Measurements from ENCODE around the gene AP4M1.

The AP4M1 gene

DNA sequence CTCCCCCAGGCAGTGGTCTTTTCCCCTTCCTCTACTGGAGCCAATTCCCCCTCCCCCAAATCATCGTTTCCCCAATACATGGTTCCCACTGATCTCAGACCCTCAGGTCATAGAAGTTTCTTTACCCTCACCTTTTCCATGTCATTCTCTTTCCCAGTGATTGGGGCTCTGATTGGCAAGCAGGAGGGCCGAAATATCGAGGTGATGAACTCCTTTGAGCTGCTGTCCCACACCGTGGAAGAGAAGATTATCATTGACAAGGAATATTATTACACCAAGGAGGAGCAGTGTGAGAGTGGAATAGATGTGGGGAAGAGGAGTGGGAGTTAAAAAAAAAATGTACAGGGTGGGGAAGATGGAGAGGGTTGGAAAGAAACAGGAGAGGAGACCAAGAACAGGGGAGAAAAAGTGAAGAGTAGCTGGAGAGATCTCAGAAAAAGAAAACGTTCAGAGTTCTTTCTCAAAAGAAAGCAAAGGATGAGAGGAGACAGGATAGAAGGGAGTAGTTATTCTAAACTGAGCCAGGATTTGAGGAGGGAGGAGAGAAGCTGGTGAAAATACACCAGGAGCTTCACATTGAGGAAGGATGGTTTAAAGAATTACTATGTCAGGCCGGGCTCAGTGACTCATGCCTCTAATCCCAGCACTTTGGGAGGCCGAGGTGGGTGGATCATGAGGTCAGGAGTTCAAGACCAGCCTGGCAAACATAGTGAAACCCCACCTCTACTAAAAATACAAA lies 11.8 kb upstream of the AP4M1 start:
- Histone ChIP-seq H3K4me2 (peak overlapping the region; percentile 86 to 97 (median 94)), H3K4me1 (peaks cover 24 to 51% (median 37%) of the 10 kb centered on the region in 10 experiments), H3K9ac (peak overlapping the region; percentile 83 to 97 (median 91)), H4K20me1 (peaks cover 0 to 39% (median 33%) of the 10 kb centered on the region in 11 experiments; a peak in 19 of 22 replicates), H3K27me3 (no peaks in the 10 kb centered on the region), H3K27ac (peak overlapping the region; percentile 59 to 93 (median 87)), H3K36me3 (peaks cover 41 to 48% (median 46%) of the 10 kb centered on the region in 11 experiments), H3K4me3 (peak overlapping the region; percentile 68 to 96 (median 88)), H3K9me3 (replicated peaks in 1 of 11) (no peaks in the 10 kb centered on the region)
- TF ChIP-seq Cebpa-rat (IDR thresholded peaks at IDR 0.05), result no peak

DNA sequence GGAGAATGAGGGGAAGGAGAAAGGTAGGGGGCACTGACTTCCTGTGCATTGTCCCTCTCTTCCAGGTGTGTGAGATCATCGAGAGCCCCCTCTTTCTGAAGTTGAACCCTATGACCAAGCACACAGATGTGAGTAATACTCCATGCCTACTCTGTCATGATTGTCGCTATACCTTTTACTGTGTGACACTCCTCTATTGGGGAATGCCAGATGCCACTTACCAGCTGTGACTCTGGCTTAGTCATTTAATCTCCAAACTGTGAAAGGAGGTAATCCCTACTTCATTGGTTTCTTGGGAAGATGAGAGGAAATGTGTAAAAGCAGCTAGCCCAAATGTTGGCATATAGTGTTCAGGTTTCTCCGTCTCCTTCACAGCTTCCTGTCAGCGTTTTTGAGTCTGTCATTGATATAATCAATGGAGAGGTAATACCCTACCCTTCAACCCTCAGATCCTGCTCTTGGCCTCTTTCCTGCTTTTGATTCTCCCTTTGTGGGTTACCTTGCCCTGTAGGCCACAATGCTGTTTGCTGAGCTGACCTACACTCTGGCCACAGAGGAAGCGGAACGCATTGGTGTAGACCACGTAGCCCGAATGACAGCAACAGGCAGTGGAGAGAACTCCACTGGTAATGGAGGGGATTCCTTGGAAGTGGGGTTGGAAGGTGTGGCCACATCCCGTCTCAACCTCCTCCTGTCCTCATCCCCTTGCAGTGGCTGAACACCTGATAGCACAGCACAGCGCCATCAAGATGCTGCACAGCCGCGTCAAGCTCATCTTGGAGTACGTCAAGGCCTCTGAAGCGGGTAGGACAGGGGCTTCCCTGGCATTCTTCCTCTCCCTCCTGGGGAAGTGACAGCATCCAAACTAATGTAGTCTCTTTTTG lies 10.7 kb upstream of the AP4M1 start:
- no peak overlapping the region for H3K27ac ChIP-seq
- H3K4me2 ChIP-seq, result peak overlapping the region; percentile 86 to 97 (median 94); a peak in 20 of 22 replicates
- TF ChIP-seq Cebpa-rat (IDR thresholded peaks at IDR 0.05), result no peak
- H4K20me1 ChIP-seq, result peaks cover 0 to 51% (median 45%) of the 10 kb centered on the region in 11 experiments; a peak in 19 of 22 replicates
- 0 out of 20 replicates have a peak overlapping the region, but pooled peaks of 1 of the 10 experiments have one; percentile 82 for H3K4me3 ChIP-seq
- H3K9me3 ChIP-seq (replicated peaks in 1 of 11), result no peaks in the 10 kb centered on the region
- H3K9ac ChIP-seq, result peak overlapping the region in 4 of 11 experiments; percentile 24 to 97 (median 61); a peak in 6 of 22 replicates
- H3K36me3 ChIP-seq, result peaks cover 53 to 59% (median 58%) of the 10 kb centered on the region in 11 experiments
- H3K4me1 ChIP-seq, result peaks cover 24 to 51% (median 35%) of the 10 kb centered on the region in 10 experiments
- no peaks in the 10 kb centered on the region for H3K27me3 ChIP-seq

DNA sequence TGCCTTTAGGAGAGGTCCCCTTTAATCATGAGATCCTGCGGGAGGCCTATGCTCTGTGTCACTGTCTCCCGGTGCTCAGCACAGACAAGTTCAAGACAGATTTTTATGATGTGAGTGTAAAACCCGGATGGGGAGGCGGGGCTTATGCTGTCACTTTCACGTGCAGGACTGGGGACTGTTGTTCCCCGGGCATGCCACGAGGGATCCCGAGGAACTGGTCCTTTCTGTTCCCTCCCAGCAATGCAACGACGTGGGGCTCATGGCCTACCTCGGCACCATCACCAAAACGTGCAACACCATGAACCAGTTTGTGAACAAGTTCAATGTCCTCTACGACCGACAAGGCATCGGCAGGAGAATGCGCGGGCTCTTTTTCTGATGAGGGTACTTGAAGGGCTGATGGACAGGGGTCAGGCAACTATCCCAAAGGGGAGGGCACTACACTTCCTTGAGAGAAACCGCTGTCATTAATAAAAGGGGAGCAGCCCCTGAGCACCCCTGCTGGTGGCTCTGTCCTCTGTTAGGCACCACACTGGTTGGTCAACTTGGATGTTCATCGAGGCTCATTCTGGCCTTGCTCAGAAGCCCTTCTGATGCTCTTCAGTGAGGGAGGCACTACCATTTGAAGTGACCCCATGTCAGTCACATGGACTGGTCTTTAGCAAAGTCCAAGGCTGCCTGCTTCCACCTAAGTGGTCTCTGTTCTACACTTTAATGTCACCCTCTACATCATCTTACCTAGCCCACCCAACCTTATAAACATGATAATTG lies 9.8 kb upstream of the AP4M1 start:
- Histone ChIP-seq H3K4me3 (no peak overlapping the region), H4K20me1 (peaks cover 0 to 59% (median 53%) of the 10 kb centered on the region in 11 experiments; a peak in 19 of 22 replicates), H3K9me3 (replicated peaks in 1 of 11) (no peaks in the 10 kb centered on the region), H3K27me3 (no peaks in the 10 kb centered on the region), H3K27ac (no peak overlapping the region), H3K36me3 (peaks cover 61 to 68% (median 66%) of the 10 kb centered on the region in 11 experiments), H3K4me1 (peaks cover 24 to 55% (median 29%) of the 10 kb centered on the region in 10 experiments), H3K9ac (peak overlapping the region in 1 of 11 experiments; percentile 91; a peak in 2 of 22 replicates), H3K4me2 (0 out of 22 replicates have a peak overlapping the region, but pooled peaks of 2 of the 11 experiments have one; percentile 86 to 94)
- TF ChIP-seq Cebpa-rat (IDR thresholded peaks at IDR 0.05), result no peak

DNA sequence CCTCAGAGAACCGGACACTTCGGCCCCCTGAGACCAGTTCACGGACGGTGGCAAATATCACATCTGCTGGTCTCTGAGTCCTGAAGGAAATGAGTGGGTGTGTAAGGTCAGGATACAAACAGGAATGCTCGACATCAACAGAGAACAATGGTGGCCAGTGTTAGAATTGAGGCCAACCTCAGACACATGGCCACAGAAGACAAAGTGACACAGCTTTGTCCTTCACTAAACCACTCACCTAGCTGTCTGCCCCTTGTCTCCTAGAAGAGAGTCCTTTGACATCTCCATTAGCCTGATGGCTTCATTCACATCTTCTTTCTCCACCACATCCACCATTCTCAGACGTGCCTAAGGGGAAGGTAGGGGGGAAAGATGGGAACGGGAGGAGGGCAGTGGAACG lies 8.4 kb upstream of the AP4M1 start:
- Histone ChIP-seq H3K36me3 (peaks cover 76 to 82% (median 80%) of the 10 kb centered on the region in 11 experiments), H4K20me1 (peaks cover 0 to 74% (median 68%) of the 10 kb centered on the region in 11 experiments; a peak in 19 of 22 replicates), H3K9me3 (replicated peaks in 1 of 11) (no peaks in the 10 kb centered on the region), H3K27me3 (no peaks in the 10 kb centered on the region), H3K9ac (peak overlapping the region in 5 of 11 experiments; percentile 13 to 42 (median 27); a peak in 4 of 22 replicates), H3K27ac (no peak overlapping the region; a peak in 1 of 22 replicates), H3K4me3 (no peak overlapping the region), H3K4me2 (no peak overlapping the region), H3K4me1 (peaks cover 26 to 55% (median 36%) of the 10 kb centered on the region in 10 experiments)
- no peak for TF ChIP-seq Cebpa-rat (IDR thresholded peaks at IDR 0.05)

DNA sequence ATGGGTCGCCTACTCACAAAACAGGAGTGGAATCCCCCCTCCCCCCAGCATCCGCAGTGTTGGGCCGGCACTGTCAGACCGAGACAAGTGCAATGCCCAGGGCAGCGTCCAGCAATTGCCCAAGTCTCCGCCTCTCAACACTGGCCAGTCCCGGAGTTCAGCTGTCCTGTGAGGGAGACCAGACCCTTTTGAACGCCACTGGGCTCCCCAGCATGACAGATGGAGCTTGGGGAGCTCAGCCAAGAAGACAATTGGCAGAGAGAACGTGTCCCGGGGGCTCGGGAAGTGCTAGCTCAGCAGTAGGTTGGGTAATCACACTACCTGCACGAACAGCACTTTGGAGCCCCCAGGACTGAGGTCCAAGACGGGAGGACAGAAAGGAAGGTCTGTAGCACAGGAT lies 7.9 kb upstream of the AP4M1 start:
- Histone ChIP-seq H3K9ac (peak overlapping the region in 4 of 11 experiments; percentile 23 to 40 (median 28); a peak in 6 of 22 replicates), H3K36me3 (peaks cover 80 to 87% (median 85%) of the 10 kb centered on the region in 11 experiments), H3K27ac (no peak overlapping the region; a peak in 1 of 22 replicates), H3K27me3 (no peaks in the 10 kb centered on the region), H3K4me2 (no peak overlapping the region), H3K9me3 (replicated peaks in 1 of 11) (no peaks in the 10 kb centered on the region), H3K4me3 (no peak overlapping the region), H4K20me1 (peaks cover 0 to 78% (median 72%) of the 10 kb centered on the region in 11 experiments; a peak in 19 of 22 replicates), H3K4me1 (peaks cover 26 to 55% (median 36%) of the 10 kb centered on the region in 10 experiments)
- TF ChIP-seq Cebpa-rat (IDR thresholded peaks at IDR 0.05), result no peak

DNA sequence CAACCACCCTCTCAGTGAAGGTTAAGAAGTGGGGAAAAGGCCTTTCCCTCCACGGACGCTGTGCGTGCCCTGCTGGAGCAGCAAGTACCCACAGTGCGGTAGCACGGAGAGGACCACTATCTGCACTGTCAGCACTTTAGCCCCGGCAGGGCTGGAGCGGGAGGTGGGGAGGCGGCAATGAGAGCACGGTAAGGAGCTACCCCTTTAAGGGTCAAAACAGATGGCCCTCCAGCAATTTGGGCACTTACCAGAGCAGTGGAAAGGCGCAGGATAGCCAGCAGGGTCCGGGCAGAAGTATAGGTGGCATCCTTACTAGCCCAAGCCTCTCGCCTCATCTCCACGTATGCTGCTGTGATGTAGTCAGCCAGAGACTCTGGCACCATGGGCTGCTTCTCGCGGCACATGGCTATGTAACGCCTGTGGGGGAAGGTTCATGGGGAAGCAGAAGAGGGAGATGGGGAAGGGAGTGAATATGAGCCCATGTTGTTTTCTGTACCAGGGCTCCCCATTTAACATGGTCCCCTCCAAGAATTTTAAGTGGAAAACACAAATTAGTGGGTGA lies 7.4 kb upstream of the AP4M1 start:
- no peaks in the 10 kb centered on the region for H3K27me3 ChIP-seq
- H3K4me3 ChIP-seq, result no peak overlapping the region
- no peak overlapping the region; a peak in 1 of 22 replicates for H3K27ac ChIP-seq
- H3K9me3 ChIP-seq (replicated peaks in 1 of 11), result no peaks in the 10 kb centered on the region
- TF ChIP-seq Cebpa-rat (IDR thresholded peaks at IDR 0.05), result no peak
- H3K36me3 ChIP-seq, result peaks cover 85 to 92% (median 90%) of the 10 kb centered on the region in 11 experiments
- H3K4me2 ChIP-seq, result no peak overlapping the region
- peaks cover 0 to 83% (median 77%) of the 10 kb centered on the region in 11 experiments; a peak in 19 of 22 replicates for H4K20me1 ChIP-seq
- peaks cover 30 to 59% (median 39%) of the 10 kb centered on the region in 10 experiments; a peak in 19 of 20 replicates for H3K4me1 ChIP-seq
- peak overlapping the region in 6 of 11 experiments; percentile 8 to 40 (median 21); a peak in 5 of 22 replicates for H3K9ac ChIP-seq

DNA sequence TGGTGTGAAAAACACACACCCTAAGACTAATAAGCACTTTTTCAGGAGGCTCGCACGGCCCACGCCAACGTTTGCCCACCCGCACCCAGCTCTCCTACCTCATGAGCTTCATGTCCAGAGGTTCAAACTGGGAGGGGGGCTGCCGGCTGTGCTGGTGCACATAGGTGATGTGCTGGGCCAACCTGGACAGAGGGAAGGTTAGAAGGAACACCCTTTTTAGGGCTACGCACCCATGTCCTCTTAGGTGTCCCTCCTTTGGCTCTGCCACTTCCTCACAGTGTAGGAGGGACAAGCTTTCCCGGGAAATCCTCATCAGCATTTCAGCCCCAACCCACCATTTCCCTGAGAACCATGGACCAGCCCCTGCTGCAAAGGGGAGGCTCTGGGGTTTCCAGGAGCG lies 6.2 kb upstream of the AP4M1 start:
- H3K4me3 ChIP-seq, result no peak overlapping the region
- TF ChIP-seq Cebpa-rat (IDR thresholded peaks at IDR 0.05), result no peak
- peaks cover 0 to 95% (median 88%) of the 10 kb centered on the region in 11 experiments; a peak in 19 of 22 replicates for H4K20me1 ChIP-seq
- no peak overlapping the region for H3K4me2 ChIP-seq
- H3K9me3 ChIP-seq (replicated peaks in 1 of 11), result no peaks in the 10 kb centered on the region
- no peak overlapping the region for H3K27ac ChIP-seq
- no peaks in the 10 kb centered on the region for H3K27me3 ChIP-seq
- peak overlapping the region in 6 of 11 experiments; percentile 8 to 44 (median 31); a peak in 6 of 22 replicates for H3K9ac ChIP-seq
- H3K36me3 ChIP-seq, result peaks cover 92 to 99% (median 97%) of the 10 kb centered on the region in 11 experiments
- peaks cover 28 to 56% (median 37%) of the 10 kb centered on the region in 10 experiments for H3K4me1 ChIP-seq
